Activated CD8-positive, alpha-beta T cell treated with anti-CD3 and anti-CD28 coated beads for 36 hours (primary cell): Measurements from ENCODE around the gene ANKRD55. TPM values are rescaled to one million over a fixed set of nuclear protein-coding genes. Genes with fewer than 3 reads are reported as not detected.
"Not testable (repeated sequence)": the region's sequence is repeated elsewhere in the genome, so short reads cannot be mapped to it uniquely, and the experiment has no call there.

Experiments
- ATAC-seq: fragments of 200-7000 bp; cut with Tn5 transposase; one replicate; pipeline ENCODE4 v1.10.0; 2021; ENCODE audit warnings: mild to moderate bottlenecking, moderate library complexity
- CTCF ChIA-PET: fragments of 350-600 bp; sonication (Branson Sonifier 250); formaldehyde crosslinking; loops from one replicate; lab custom pipeline; 2021; ENCODE audit warnings: antibody characterized with exemption; lab: Charles Lee
- POLR2A ChIA-PET: fragments of 350-600 bp; sonication (Branson Sonifier 250); formaldehyde crosslinking; loops from one replicate; lab custom pipeline; 2021; ENCODE audit warnings: antibody characterized with exemption; lab: Charles Lee
- DNase-seq: peaks from one replicate; pipeline ENCODE4 v3.0.0-alpha.2; 2020
- H3K27ac Mint-ChIP-seq: one replicate; pipeline ENCODE4 v1.8.0; 2021; ENCODE audit warnings: mild to moderate bottlenecking, mixed read lengths
- H3K27me3 Mint-ChIP-seq: one replicate; pipeline ENCODE4 v1.8.0; 2021; ENCODE audit warnings: mixed read lengths
- H3K36me3 Mint-ChIP-seq: one replicate; pipeline ENCODE4 v1.8.0; 2021; ENCODE audit warnings: low read depth, mixed read lengths
- H3K4me1 Mint-ChIP-seq: one replicate; pipeline ENCODE4 v1.8.0; 2021; ENCODE audit warnings: low read depth, mixed read lengths
- H3K4me3 Mint-ChIP-seq: one replicate; pipeline ENCODE4 v1.8.0; 2021; ENCODE audit warnings: mild to moderate bottlenecking, moderate library complexity, mixed read lengths
- H3K9me3 Mint-ChIP-seq: one replicate; pipeline ENCODE4 v1.8.0; 2021; ENCODE audit warnings: mixed read lengths
- intact Hi-C: fragments of 100-400 bp; cut with micrococcal nuclease; formaldehyde crosslinking; loops from one replicate; pipeline ENCODE4 v1.10.0; 2022
- total RNA-seq, 2 experiments: library from RNA; stranded (reverse); gene quantifications; one replicate each; pipeline ENCODE4 v1.2.3, GENCODE V29; 2021
- TF ChIP-seq, protein P1 (sequence below): fragments of 200-600 bp; IDR thresholded peaks from one replicate; pipeline ENCODE4 v1.8.0; 2022; ENCODE audit warnings: antibody characterized with exemption, mild to moderate bottlenecking

Gene ANKRD55
- total RNA-seq, 2 experiments from 2014 or later = not detected

- ChIA-PET CTCF (interaction anchor here (0.6 to 1.5 kb wide), 3 partner anchors 11 to 166 kb away, joined by 3 to 5 read pairs (median 3); no protein-coding TSS in a partner anchor), POLR2A (no interaction called here)
- Mint-ChIP-seq H3K27me3 (no peaks in the 10 kb centered on the region), H3K36me3 (peaks cover 2% of the 10 kb centered on the region), H3K27ac (peak overlapping the region; percentile 68), H3K9me3 (peaks cover 11% of the 10 kb centered on the region), H3K4me1 (peaks cover 40% of the 10 kb centered on the region), H3K4me3 (no peak overlapping the region)
- intact Hi-C loops = no loop called here
- ATAC-seq (peak; percentile 73), DNase-seq (peak; percentile 61)
- TF ChIP-seq, protein P1, sequence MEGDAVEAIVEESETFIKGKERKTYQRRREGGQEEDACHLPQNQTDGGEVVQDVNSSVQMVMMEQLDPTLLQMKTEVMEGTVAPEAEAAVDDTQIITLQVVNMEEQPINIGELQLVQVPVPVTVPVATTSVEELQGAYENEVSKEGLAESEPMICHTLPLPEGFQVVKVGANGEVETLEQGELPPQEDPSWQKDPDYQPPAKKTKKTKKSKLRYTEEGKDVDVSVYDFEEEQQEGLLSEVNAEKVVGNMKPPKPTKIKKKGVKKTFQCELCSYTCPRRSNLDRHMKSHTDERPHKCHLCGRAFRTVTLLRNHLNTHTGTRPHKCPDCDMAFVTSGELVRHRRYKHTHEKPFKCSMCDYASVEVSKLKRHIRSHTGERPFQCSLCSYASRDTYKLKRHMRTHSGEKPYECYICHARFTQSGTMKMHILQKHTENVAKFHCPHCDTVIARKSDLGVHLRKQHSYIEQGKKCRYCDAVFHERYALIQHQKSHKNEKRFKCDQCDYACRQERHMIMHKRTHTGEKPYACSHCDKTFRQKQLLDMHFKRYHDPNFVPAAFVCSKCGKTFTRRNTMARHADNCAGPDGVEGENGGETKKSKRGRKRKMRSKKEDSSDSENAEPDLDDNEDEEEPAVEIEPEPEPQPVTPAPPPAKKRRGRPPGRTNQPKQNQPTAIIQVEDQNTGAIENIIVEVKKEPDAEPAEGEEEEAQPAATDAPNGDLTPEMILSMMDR = no peak
These were observed 105.0 kb downstream of the ANKRD55 start for GRCh38 chr5:56128113-56128512.

GRCh38 chr5:56126487-56127179, 106.5 kb downstream of the ANKRD55 start:
- H3K9me3 Mint-ChIP-seq = peaks cover 11% of the 10 kb centered on the region
- H3K36me3 Mint-ChIP-seq = peaks cover 2% of the 10 kb centered on the region
- peaks cover 38% of the 10 kb centered on the region for H3K4me1 Mint-ChIP-seq
- ChIA-PET POLR2A (no interaction called here), CTCF (no interaction called here)
- TF ChIP-seq, protein P1 = no peak
- H3K27ac Mint-ChIP-seq = peak overlapping the region; percentile 77
- H3K27me3 Mint-ChIP-seq = no peaks in the 10 kb centered on the region
- ATAC-seq (peak; percentile 35), DNase-seq (peak; percentile 51)
- intact Hi-C loops = no loop called here
- H3K4me3 Mint-ChIP-seq = peak overlapping the region; percentile 53

DNA sequence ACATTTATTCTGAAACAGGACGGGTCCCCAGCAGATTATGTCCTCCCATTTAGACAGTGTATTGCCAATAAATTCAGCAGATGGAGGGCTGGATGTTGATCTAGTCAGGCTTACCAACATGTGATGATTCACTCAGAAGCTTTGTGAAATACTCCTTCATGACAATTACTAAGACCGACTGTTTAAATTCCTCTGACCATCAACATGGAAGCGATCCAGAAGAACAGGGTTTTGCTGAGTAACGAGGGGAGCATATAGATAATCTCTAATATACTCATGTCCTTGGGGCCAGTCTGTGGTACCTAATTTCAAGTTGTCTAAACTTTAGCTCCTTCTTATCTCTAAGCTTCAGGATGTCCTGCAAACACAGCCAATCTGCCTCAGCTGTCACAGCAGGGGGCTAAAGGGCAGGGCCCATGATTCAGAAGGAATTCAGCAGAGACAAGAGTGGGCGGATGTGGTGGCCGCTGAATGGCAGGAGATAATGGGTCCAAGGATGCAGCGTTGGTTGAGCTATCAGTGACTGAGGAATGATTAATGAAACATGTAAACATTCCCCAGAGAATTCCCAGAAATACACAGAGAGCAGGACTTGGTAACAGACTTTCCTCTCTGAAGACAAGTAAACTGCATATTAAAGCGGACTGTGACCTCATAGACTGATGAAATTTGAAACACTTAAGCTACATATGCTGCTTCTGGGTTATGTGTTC, 109.4 kb downstream of the ANKRD55 start:
- H3K4me3 Mint-ChIP-seq = no peak overlapping the region
- no peak overlapping the region for H3K27ac Mint-ChIP-seq
- intact Hi-C loops = no loop called here
- ATAC-seq (peak; percentile 37), DNase-seq (peak; percentile 43)
- ChIA-PET CTCF (interaction anchor here (1.4 kb wide), 1 partner anchor 132 kb away, joined by 4 read pairs; no protein-coding TSS in a partner anchor), POLR2A (interaction anchor here (0.5 to 1.0 kb wide), 2 partner anchors 21 to 27 kb away, joined by 3 read pairs; no protein-coding TSS in a partner anchor)
- TF ChIP-seq, protein P1 = no peak
- H3K4me1 Mint-ChIP-seq = peaks cover 37% of the 10 kb centered on the region
- H3K9me3 Mint-ChIP-seq = no peaks in the 10 kb centered on the region
- no peaks in the 10 kb centered on the region for H3K36me3 Mint-ChIP-seq
- H3K27me3 Mint-ChIP-seq = no peaks in the 10 kb centered on the region

DNA sequence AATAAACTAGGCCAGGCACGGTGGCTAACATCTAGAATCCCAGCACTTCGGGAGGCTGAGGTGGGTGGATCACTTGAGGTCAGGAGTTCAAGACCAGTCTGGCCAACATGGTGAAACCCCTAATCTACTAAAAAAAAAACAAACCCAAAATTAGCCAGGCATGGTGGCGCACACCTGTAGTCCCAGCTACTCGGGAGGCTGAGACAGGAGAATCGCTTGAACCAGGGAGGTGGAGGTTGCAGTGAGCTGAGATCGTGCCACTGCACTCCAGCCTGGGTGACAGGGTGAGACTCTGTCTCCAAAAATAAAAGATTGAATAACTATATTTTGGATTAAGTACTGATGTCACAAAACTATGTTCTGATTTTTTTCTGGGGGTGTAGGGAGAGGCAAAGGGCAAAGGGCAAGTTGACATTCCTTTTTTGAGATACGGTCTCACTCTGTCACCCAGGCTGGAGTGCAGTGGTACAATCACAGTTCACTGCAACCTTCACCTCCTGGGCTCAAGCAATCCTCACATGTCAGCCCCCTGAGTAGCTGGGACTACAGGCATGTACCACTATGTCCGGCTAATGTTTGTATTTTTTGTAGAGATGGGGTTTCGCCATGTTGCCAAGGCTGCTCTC, 110.7 kb downstream of the ANKRD55 start:
- CTCF ChIA-PET, H3K36me3 Mint-ChIP-seq, H3K27ac Mint-ChIP-seq, H3K27me3 Mint-ChIP-seq, intact Hi-C loops, DNase-seq, POLR2A ChIA-PET, H3K9me3 Mint-ChIP-seq, ATAC-seq, H3K4me3 Mint-ChIP-seq: not testable (repeated sequence)
- peaks cover 24% of the 10 kb centered on the region for H3K4me1 Mint-ChIP-seq

DNA sequence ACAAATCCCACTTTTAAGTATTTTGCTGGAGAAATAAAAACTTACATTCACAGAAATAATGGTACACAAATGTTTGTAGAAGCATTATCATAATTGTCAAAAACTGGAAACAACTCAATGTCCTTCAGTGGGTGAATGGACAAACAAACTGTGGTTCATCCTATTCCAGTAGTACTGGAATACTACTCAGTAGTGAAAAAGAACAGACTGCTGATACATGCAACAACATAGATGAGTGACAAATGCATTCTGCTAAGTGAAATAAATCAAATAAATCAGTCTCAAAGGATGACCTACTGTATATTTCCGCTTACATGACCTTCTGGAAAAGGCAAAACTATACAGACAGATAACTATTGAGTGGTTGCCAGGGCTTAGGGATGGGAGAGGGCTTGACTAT, 114.1 kb downstream of the ANKRD55 start:
- DNase-seq = no peak
- H3K4me3 Mint-ChIP-seq = no peak overlapping the region
- TF ChIP-seq, protein P1 = no peak
- no peak for ATAC-seq
- intact Hi-C loops = no loop called here
- no peaks in the 10 kb centered on the region for H3K9me3 Mint-ChIP-seq
- no peak overlapping the region for H3K27ac Mint-ChIP-seq
- peaks cover 10% of the 10 kb centered on the region for H3K4me1 Mint-ChIP-seq
- ChIA-PET POLR2A (no interaction called here), CTCF (no interaction called here)
- no peaks in the 10 kb centered on the region for H3K27me3 Mint-ChIP-seq
- no peaks in the 10 kb centered on the region for H3K36me3 Mint-ChIP-seq
